NCI-H345 treated with DMSO at 0.1 percent for 48 hours (cell line): ENCODE measurements around the gene CCDC27.

Experiments
- DNase-seq: peaks from one replicate; lab custom pipeline; 2025; ENCODE audit not compliant: unreplicated experiment; lab: John Stamatoyannopoulos, UW

Gene CCDC27

GRCh38 chr1:3750741-3751140 is 1.5 kb upstream of the CCDC27 start:
- DNase-seq: no peak

- DNase-seq: no peak
Observed at GRCh38 chr1:3753656-3754454, 1.6 kb downstream of the CCDC27 start.

DNA sequence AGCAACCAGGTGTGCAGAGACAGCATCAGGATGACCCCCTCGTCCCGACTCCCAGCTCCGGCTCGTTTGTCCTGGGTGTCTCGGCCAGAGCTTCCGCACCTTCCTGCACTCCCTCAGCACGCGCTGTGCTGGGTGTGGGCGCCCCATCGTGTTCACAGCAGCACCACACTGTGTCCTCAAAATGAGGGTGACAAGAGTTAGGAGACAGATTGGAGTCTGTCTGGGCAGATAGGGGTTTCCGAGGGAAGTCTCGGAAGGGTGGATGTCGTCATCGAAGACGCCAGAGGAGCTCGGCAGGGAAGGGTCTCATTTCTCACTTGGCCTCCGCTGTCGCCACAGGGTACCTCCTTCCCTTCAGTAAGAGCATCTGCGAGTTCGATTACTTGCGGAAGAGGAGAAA is 4.1 kb downstream of the CCDC27 start:
- DNase-seq: no peak

GRCh38 chr1:3759164-3759563 is 6.9 kb downstream of the CCDC27 start:
- DNase-seq: no peak

- DNase-seq: no peak
Observed at GRCh38 chr1:3759796-3760195, 7.5 kb downstream of the CCDC27 start.

DNA sequence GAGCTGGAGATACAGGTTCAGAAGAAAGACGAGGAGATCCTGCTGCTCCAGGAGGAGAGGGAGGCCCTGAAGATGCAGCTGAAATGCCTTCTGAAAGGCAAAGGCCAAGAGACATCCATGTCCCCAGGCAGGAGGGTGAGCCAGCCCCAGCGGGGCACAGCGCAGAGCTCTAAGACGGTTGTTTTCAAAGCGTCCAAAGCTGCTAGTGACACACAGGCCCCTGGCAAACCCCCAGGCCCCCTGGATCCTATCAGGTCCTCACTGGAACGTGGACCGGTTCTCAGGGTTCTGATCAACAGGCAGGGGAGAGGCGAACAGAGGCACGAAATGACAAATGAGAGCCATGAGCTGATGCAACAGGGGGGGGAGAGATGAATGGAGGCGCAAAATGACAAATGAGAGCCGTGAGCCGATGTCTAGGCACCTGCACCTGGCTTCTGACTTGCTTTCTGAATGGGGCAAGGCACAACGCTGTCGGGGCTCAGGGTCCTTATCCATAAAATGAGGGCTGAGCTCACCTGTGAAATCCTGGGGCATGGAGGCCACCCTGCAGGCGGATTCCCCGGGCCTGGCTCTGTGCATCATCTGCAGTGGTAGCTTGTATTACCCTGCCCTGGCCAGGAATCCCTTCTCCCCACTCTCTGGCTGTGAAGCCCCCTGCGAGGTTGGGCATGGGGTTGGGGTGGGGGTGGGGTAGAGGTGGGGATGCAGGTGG is 9.2 kb downstream of the CCDC27 start:
- DNase-seq: no peak

- DNase-seq: no peak
Observed at GRCh38 chr1:3762151-3762872, 10.1 kb downstream of the CCDC27 start.

DNA sequence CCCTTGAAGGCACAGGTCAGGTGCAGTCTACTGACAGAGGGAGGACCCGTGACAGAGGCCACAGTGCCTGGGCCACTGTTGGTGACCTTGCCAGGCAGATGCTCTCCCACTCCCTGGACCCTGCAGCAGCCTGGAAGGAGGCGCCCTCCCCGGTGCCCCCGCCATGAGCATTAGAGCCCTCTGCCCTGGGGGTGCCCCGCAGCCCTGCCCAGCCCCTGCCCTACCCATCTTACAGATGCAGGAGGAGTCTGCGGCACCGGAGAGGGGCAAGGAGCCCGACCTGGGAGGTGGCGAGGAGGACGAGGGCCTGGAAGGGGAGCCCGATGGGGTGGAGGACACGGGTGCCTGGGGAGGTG is 10.6 kb downstream of the CCDC27 start:
- no peak for DNase-seq

DNA sequence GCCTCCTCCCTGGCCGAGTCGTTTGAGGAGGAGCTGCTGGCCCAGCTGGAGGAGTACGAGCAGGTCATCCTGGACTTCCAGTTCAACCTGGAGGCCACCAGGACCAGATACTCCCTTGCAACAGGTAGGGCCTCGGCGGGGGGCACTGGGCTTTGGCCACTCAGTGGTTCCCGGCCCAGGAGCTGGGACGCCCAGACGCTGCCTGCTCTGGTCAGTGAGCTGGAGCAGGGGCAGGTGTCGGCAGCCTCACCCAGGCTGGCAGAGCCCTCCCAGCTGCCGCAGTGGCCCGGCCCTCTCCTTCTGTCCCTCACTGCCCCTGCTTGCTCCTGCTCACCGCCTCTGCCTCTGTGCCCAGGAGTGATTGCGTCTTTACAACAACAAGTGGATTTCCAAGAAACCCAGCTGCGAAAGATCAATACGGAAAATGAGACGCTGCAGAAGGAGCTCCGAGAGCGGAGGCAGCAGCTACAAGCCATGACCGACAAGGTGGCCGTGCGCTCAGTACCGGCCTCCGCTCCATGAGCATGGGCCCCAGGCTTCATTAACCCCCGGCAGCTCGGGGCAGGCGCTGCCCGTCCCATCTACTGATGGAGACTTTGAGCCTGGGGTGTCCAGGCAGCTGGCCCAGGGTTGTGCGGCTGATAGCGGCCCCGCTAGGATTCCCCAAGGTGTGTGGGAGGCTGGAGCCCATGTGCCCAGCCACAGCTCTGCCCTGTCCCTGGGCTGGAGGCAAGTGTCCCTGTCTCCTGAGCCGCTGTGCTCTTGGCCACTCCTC is 11.3 kb downstream of the CCDC27 start:
- DNase-seq: no peak

GRCh38 chr1:3767328-3767925 is 15.2 kb downstream of the CCDC27 start:
- DNase-seq: no peak

DNA sequence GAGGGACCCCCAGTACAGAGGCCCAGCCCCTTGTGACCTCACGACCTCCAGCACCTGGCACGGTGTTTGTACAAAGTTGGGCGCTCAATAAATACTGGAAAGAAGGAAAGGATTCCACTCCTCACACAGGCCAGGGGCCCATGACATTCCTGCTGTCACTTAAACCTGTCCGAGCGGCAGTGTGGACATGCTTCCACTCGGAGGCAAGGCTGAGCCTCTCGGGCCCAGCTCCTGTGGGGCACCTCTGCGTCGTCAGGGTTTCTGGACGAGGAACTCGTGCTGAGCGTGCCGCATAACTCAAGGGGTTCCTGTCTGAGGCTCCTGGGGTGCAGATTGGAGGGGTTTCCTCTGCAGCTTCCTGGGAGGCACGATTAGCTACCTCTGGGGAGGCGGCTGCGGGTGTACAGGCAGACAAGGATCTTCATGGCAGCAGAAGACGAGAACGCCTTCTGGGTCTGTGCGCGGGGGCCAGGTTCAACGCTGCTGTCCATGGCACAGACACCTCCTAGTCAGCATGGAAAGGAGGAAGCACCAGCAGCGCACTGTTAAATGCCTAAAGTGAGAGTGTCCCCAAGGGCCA is 16.7 kb downstream of the CCDC27 start:
- no peak for DNase-seq

DNA sequence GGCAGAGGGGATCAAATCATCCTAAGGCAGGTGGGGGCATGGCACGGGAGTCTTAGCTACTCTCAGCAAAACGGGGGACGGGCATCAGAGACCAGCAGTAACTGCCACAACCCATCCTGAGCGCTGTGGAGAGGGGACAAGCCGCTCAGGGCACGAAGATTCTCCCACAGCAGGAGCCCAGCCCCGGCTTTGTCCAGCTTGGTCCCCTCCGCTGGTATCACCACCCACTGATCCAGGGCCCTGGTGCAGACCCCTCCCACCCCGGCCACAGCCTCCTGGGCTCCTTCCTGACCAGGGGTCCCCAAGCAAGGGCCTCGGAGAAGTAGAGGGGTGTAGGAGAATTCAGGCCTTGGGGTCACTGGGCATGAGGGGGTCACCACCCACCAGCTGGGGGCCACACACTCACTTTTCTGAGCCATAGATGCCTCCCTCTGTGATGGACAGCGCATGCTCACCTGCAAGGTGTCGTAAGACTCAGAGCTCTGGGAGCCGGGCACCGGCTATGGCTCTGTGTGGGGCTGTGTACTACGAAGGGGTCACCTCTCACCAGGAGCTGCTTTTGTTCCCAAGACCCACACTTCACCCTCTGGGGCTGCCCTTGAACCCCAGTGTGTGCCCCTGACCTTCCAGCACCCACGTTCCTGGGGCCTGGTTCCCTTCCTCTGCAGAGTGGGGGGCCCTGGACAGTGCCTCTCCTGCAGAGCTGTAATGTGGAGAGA is 18.0 kb downstream of the CCDC27 start:
- no peak for DNase-seq

DNA sequence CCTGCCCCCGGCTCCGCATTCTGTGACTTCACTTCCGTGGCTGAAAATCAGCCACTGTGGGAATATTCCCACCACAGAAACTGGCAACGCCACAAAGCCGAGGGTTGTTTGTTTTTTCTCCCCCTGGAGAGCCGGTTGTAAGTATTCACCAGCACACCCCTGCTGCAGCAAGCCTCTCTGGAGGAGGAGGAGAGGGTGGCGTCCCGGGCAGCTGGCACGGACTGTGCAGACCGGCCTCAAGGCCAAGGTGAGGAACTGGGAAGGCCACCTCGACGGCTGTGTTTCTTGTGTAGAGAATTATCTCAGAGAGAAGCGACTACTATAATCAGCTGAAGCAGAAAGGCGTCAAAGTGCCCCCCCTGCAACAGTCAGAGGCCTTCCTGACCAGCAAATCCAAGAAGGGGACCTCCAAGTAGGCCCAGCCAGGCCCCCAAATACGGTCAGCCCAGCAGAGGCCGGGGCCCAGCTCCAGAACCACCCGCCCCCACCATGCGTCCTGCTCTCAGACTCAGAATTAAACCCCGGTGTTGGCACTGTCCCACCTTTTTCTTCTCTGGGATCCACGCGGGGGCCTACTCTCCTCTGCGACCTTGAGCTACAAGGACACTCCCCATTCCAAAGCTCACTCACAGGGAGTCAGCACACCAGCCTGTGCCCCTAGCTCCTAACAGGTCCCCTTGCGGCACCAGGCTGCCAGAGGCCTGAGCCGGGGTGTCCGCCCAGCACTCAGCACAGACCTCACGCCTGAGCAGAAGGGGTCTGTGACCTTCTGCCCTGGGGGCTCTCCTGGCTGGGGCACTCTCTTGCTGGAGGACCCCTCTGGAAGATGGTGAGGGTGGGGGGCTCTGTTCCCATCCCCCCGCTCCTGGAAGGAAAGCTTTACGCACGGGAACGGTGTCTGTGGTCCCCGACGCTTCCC is 19.1 kb downstream of the CCDC27 start:
- DNase-seq: no peak

- peak; percentile 57 for DNase-seq
Observed at GRCh38 chr1:3772027-3772714, 19.9 kb downstream of the CCDC27 start.

GRCh38 chr1:3772715-3773571 is 20.7 kb downstream of the CCDC27 start, which contains the start of gene SMIM1:
TSS of gene SMIM1 (plus strand) at chr1:3772749. CDS start at chr1:3775374, 2,625 bp downstream.
- no peak for DNase-seq

DNA sequence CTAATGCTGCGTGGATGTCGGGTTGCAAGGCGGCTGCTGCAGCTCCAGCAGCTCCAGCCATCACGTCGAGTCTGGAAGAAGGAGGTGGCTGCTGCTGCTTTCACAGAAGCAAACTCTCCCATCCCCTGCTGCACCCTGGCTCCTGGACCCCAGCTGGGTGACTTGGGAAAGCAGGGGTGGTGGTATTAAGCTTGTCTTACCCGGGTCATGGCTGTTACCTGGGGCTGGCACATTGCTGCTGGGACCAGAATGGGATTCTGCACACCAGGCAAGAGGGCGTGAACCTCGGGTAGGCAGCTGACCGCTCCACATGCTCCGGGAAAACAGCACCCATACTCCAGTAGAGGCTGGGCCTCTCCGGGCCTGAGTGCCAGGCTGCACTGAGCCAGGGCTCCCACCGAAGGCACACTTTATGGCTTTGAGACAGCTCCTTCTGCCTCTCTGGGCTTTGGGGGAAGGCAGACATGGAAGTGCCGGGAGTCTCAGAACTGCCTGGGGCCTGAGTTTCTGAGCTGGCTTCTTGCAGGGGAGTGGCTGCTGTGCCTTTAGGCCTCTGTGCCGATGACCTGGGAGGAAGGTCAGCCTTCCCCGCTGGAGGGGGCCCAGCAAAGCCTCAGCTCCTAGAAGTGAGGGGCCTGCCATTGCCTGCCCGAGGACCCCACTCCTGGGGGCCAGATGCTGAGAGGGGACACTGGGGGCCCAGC is 21.5 kb downstream of the CCDC27 start:
- DNase-seq: no peak
